Endothelial cell of umbilical vein (primary cell): ENCODE data around the gene KCNE2.
"Not testable (repeated sequence)": the region's sequence is repeated elsewhere in the genome, so short reads cannot be mapped to it uniquely, and the experiment has no call there.

Experiments used
- CTCF ChIP-seq, 2 donors: IDR thresholded peaks; 1 replicate in 1 of 2; 2 replicates in 1 of 2; pipeline ENCODE4 v1.5.1; 2011; ENCODE audit warnings: low read length in 2 of 2, mild to moderate bottlenecking in 2 of 2, moderate library complexity in 2 of 2, control low read depth in 1 of 2, inconsistent platforms in 1 of 2, low read depth in 1 of 2; ENCODE audit not compliant: insufficient read depth in 1 of 2; ENCODE audit errors: extremely low read depth in 1 of 2
- EZH2 ChIP-seq: IDR thresholded peaks from 2 replicates; pipeline ENCODE4 v1.6.1; 2012; ENCODE audit warnings: borderline replicate concordance, low read depth, mild to moderate bottlenecking, moderate library complexity, low read length, inconsistent platforms; ENCODE audit not compliant: severe bottlenecking
- POLR2A ChIP-seq: IDR thresholded peaks from 2 replicates; pipeline ENCODE4 v1.6.1; 2012; ENCODE audit warnings: low read depth, mild to moderate bottlenecking, control low read depth, low read length

DNA sequence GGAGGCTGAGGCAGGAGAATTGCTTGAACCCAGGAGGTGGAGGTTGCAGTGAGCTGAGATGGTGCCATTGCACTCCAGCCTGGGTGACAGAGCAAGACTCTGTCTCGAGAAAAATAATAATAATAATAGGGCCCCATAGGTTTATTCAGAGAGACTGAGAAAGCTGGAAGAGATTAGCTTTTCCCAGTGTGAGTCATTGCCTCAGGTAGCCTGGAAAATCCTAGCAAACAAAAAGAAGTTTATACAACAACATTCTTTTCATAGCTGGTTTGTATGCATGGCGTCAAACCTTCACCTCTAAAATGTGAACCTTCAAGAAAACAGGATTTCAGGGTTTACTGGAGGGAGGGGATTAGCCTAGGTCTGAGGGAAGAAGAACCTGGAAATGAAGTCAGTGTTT lies 19.3 kb downstream of the KCNE2 start:
- TF ChIP-seq CTCF (IDR thresholded peaks at IDR 0.05; ENCODE audit: extremely low read depth in 1 of 2, insufficient read depth in 1 of 2, low read depth in 1 of 2, low read length in 2 of 2); EZH2; POLR2A: not testable (repeated sequence)
